K562 (cell line): ENCODE results near the gene TREX2. TPM values are rescaled to one million over a fixed set of nuclear protein-coding genes. Genes with fewer than 3 reads are reported as not detected.

Experiments
- BRD4 ChIP-seq: fragments of 200-600 bp; sonication (generic); IDR thresholded peaks from 2 replicates; pipeline ENCODE4 v1.6.1; 2017; ENCODE audit warnings: inconsistent platforms
- C11orf30 ChIP-seq: fragments of 450-650 bp; IDR thresholded peaks from 2 replicates; pipeline ENCODE4 v1.6.1; 2016; ENCODE audit warnings: low read depth, mild to moderate bottlenecking
- HBP1 ChIP-seq: fragments of 450-650 bp; formaldehyde crosslinking; IDR thresholded peaks from 2 replicates; pipeline ENCODE4 v1.4.0; 2022; ENCODE audit warnings: missing genetic modification characterization
- REST ChIP-seq, 2 experiments: fragments of 450-650 bp; formaldehyde crosslinking in 1 of 2; IDR thresholded peaks; 2 replicates each; pipeline versions ENCODE4 v1.4.0 to v1.6.1; 2014 to 2020; ENCODE audit warnings: mild to moderate bottlenecking in 2 of 2, borderline replicate concordance in 1 of 2, low read depth in 1 of 2
- polyA plus RNA-seq, 8 experiments: library from polyadenylated mRNA; depleted of rRNA in 4 of 8; stranded (reverse) in 5 of 8; unstranded in 3 of 8; fragments of >200 nt; fragmentation: Nextera tagmentation in 2 of 8; fragmentation: Illumina TruSeq in 1 of 8; extraction: Ambion mirVana in 2 of 8; extraction: Trizol in 1 of 8; gene quantifications; 2 replicates each; pipeline versions ENCODE4 v1.2.1 to v1.2.3, GENCODE V29; 2011 to 2014; ENCODE audit warnings: inconsistent platforms in 1 of 8, missing spikeins in 1 of 8
- total RNA-seq, 7 experiments: library from RNA; depleted of rRNA in 6 of 7; stranded (reverse); fragments of >200 nt in 6 of 7; fragmentation: Illumina TruSeq in 2 of 7; extraction: Trizol in 2 of 7; gene quantifications; 2 replicates each; pipeline versions ENCODE4 v1.2.1 to v1.2.3, GENCODE V29; 2011 to 2021; ENCODE audit warnings: low replicate concordance in 1 of 7

TREX2 gene
- total and polyA plus RNA-seq, 9 of the 15 experiments (the other 6 are each of a cell fraction or from before 2014, with no cell fraction given), result 0.07 to 1.5 (median 0.33) TPM; not detected in 2

DNA sequence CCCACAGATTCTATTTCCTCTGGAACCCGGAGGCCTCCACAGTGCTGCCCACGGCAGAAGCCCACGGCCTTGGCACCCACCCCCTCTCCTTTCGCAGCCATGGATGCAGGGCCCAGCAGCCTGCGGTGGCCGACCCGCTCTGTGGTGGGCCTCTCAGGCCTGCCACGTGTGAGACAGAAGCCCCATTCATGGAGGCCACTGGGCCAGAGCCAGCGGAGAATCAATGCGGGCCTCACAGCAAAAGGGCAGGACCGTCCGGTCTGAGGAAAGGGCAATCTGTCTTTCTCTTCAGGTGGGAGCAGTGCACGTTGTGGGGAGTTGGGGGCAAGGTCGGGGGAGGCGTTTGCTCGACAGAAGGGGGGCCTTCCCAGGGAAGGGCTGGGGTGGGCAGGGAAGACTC lies 32.9 kb upstream of the TREX2 start (continued):
- TF ChIP-seq HBP1 (CRISPR knock-in tag), result no peak
- no peak for TF ChIP-seq REST (IDR thresholded peaks at IDR 0.05; ENCODE audit: borderline replicate concordance)
- no peak for TF ChIP-seq REST (CRISPR knock-in tag; IDR thresholded peaks at IDR 0.05; ENCODE audit: low read depth)
- no peak for TF ChIP-seq BRD4
- TF ChIP-seq C11orf30, result no peak
